Progenitor cell of endocrine pancreas (in vitro differentiated cells): ENCODE data around the gene E2F3. TPM values are rescaled to one million over a fixed set of nuclear protein-coding genes. Genes with fewer than 3 reads are reported as not detected.

Experiments used
- DNase-seq: peaks from one replicate; pipeline ENCODE4 v3.0.0; 2021; ENCODE audit warnings: low spot score; ENCODE audit not compliant: unreplicated experiment
- H3K27ac Mint-ChIP-seq: 2 replicates; pipeline ENCODE4 v1.8.0; 2021; ENCODE audit warnings: mild to moderate bottlenecking, moderate library complexity, mixed read lengths
- H3K27me3 Mint-ChIP-seq: 2 replicates; pipeline ENCODE4 v1.8.0; 2021; ENCODE audit warnings: mixed read lengths
- H3K36me3 Mint-ChIP-seq: 2 replicates; pipeline ENCODE4 v1.8.0; 2022; ENCODE audit warnings: mixed read lengths; ENCODE audit not compliant: insufficient read depth
- H3K4me1 Mint-ChIP-seq: 2 replicates; pipeline ENCODE4 v1.8.0; 2021; ENCODE audit warnings: low read depth, mixed read lengths
- H3K4me3 Mint-ChIP-seq: 2 replicates; pipeline ENCODE4 v1.8.0; 2021; ENCODE audit warnings: low read depth, mild to moderate bottlenecking, moderate library complexity, mixed read lengths
- H3K9me3 Mint-ChIP-seq: 2 replicates; pipeline ENCODE4 v1.8.0; 2021; ENCODE audit warnings: low read depth, mixed read lengths
- CTCF ChIP-seq: fragments of 200-600 bp; sonication (generic); IDR thresholded peaks from one replicate; pipeline ENCODE4 v1.5.0; 2021; ENCODE audit warnings: antibody characterized with exemption, mild to moderate bottlenecking; ENCODE audit not compliant: unreplicated experiment
- total RNA-seq: library from RNA; stranded (reverse); gene quantifications from 2 replicates; pipeline ENCODE4 v1.2.1, GENCODE V29; 2021

Gene E2F3
- total RNA-seq, 1 donor from 2014 or later: 32.5 TPM

- no peaks in the 10 kb centered on the region for H3K9me3 Mint-ChIP-seq
- peaks cover 4% of the 10 kb centered on the region for H3K36me3 Mint-ChIP-seq
- peaks cover under 1% of the 10 kb centered on the region for H3K4me1 Mint-ChIP-seq
- H3K4me3 Mint-ChIP-seq: no peak overlapping the region
- no peak overlapping the region for H3K27ac Mint-ChIP-seq
- H3K27me3 Mint-ChIP-seq: no peaks in the 10 kb centered on the region
- no peak for TF ChIP-seq CTCF
- DNase-seq: no peak
Observed at GRCh38 chr6:20474874-20475542, 73.3 kb downstream of the E2F3 start.

- TF ChIP-seq CTCF: no peak
- H3K27me3 Mint-ChIP-seq: no peaks in the 10 kb centered on the region
- no peak overlapping the region for H3K4me3 Mint-ChIP-seq
- peaks cover 9% of the 10 kb centered on the region for H3K36me3 Mint-ChIP-seq
- no peaks in the 10 kb centered on the region for H3K4me1 Mint-ChIP-seq
- no peak overlapping the region for H3K27ac Mint-ChIP-seq
- H3K9me3 Mint-ChIP-seq: no peaks in the 10 kb centered on the region
- DNase-seq: no peak
Observed at GRCh38 chr6:20476501-20477043, 74.9 kb downstream of the E2F3 start.

- Mint-ChIP-seq H3K27me3 (no peaks in the 10 kb centered on the region), H3K9me3 (no peaks in the 10 kb centered on the region), H3K27ac (peak overlapping the region; percentile 35), H3K4me1 (no peaks in the 10 kb centered on the region), H3K36me3 (peaks cover 11% of the 10 kb centered on the region), H3K4me3 (no peak overlapping the region)
- no peak for DNase-seq
- TF ChIP-seq CTCF: no peak
Observed at GRCh38 chr6:20477485-20477884, 75.8 kb downstream of the E2F3 start.

- Mint-ChIP-seq H3K9me3 (no peaks in the 10 kb centered on the region), H3K27me3 (no peaks in the 10 kb centered on the region), H3K4me1 (no peaks in the 10 kb centered on the region), H3K36me3 (peaks cover 13% of the 10 kb centered on the region), H3K4me3 (no peak overlapping the region), H3K27ac (no peak overlapping the region)
- TF ChIP-seq CTCF: no peak
- no peak for DNase-seq
Observed at GRCh38 chr6:20479060-20479459, 77.4 kb downstream of the E2F3 start.

GRCh38 chr6:20479526-20479925 lies 77.8 kb downstream of the E2F3 start:
- no peak overlapping the region for H3K27ac Mint-ChIP-seq

More at GRCh38 chr6:20479526-20479925, 77.8 kb downstream of the E2F3 start:
- no peak overlapping the region for H3K4me3 Mint-ChIP-seq
- H3K36me3 Mint-ChIP-seq: peaks cover 14% of the 10 kb centered on the region
- no peaks in the 10 kb centered on the region for H3K4me1 Mint-ChIP-seq
- no peak for TF ChIP-seq CTCF
- H3K9me3 Mint-ChIP-seq: no peaks in the 10 kb centered on the region
- no peaks in the 10 kb centered on the region for H3K27me3 Mint-ChIP-seq
- DNase-seq: no peak
